ENCODE data around the gene CACNG1. TPM values are rescaled to one million over a fixed set of nuclear protein-coding genes. Genes with fewer than 3 reads are reported as not detected.

The CACNG1 gene
- total RNA-seq, 2 experiments from 2014 or later, result not detected

DNA sequence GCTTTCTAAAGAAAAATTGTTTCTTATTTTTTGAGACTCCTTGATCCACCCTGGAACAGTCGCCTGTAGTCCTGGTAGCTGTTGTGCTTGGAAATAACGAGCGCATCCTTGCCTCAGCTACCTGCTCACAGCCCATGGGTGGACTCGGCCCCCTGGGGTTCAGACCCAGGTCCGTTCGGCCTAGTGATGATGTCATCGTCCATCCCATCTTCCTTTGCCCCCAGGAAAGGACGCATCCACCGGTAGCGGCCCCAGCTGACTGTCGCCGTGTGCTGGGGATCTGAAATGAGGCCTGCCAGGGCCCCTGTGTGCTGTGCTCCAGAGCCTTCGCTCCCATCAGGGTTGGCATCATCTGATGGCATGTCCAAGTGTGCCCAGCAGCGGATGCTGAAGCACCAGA is 12.0 kb upstream of the CACNG1 start:
- TF ChIP-seq EZH2phosphoT487 (IDR thresholded peaks at IDR 0.05; ENCODE audit: borderline replicate concordance, low read depth, low read length) (no peak), CTCF (conservative IDR thresholded peaks at IDR 0.05; ENCODE audit: low read length) (no peak)
- ChIA-PET CTCF (ENCODE audit: unreplicated experiment) (no interaction called here), POLR2A (no interaction called here)
- intact Hi-C loops (cut with micrococcal nuclease; ENCODE audit: unreplicated experiment), result no loop called here
- no peak overlapping the region for H3K27ac ChIP-seq (ENCODE audit: low read depth, low read length, poor library complexity, severe bottlenecking)
- H3K4me2 ChIP-seq (ENCODE audit: low read length), result no peak overlapping the region
- no peaks in the 10 kb centered on the region for H3K9me3 ChIP-seq (ENCODE audit: low read length)
- no peaks in the 10 kb centered on the region for H4K20me1 ChIP-seq (ENCODE audit: insufficient read depth, low read length)
- H3K79me2 ChIP-seq (ENCODE audit: insufficient read depth, low read depth, low read length), result no peaks in the 10 kb centered on the region
- no peaks in the 10 kb centered on the region for H3K9me2 ChIP-seq (ENCODE audit: insufficient read depth, low read length)
- H3K36me3 ChIP-seq (ENCODE audit: insufficient read depth, low read length), result no peaks in the 10 kb centered on the region
- H3K4me1 ChIP-seq (ENCODE audit: insufficient read depth, low read length, poor library complexity, severe bottlenecking), result no peaks in the 10 kb centered on the region
- no peak overlapping the region for H3K4me3 ChIP-seq (ENCODE audit: low read depth, low read length, poor library complexity, severe bottlenecking)
- DNase-seq (ENCODE audit: low spot score), result no peak
- H2AFZ ChIP-seq (ENCODE audit: low read length), result no peak overlapping the region
- no TSS peak for BruUV-seq (replicated peaks)

- Histone ChIP-seq H3K9me3 (ENCODE audit: low read length) (no peaks in the 10 kb centered on the region), H3K4me1 (ENCODE audit: insufficient read depth, low read length, poor library complexity, severe bottlenecking) (no peaks in the 10 kb centered on the region), H3K36me3 (ENCODE audit: insufficient read depth, low read length) (no peaks in the 10 kb centered on the region), H3K9me2 (ENCODE audit: insufficient read depth, low read length) (no peaks in the 10 kb centered on the region), H3K4me3 (ENCODE audit: low read depth, low read length, poor library complexity, severe bottlenecking) (no peak overlapping the region), H3K27ac (ENCODE audit: low read depth, low read length, poor library complexity, severe bottlenecking) (no peak overlapping the region), H2AFZ (ENCODE audit: low read length) (no peak overlapping the region), H3K79me2 (ENCODE audit: insufficient read depth, low read depth, low read length) (no peaks in the 10 kb centered on the region), H4K20me1 (ENCODE audit: insufficient read depth, low read length) (no peaks in the 10 kb centered on the region), H3K4me2 (ENCODE audit: low read length) (no peak overlapping the region)
- DNase-seq (ENCODE audit: low spot score), result no peak
- BruUV-seq (replicated peaks), result no TSS peak
- TF ChIP-seq CTCF (conservative IDR thresholded peaks at IDR 0.05; ENCODE audit: low read length) (no peak), EZH2phosphoT487 (IDR thresholded peaks at IDR 0.05; ENCODE audit: borderline replicate concordance, low read depth, low read length) (no peak)
- ChIA-PET CTCF (ENCODE audit: unreplicated experiment) (no interaction called here), POLR2A (no interaction called here)
- intact Hi-C loops (cut with micrococcal nuclease; ENCODE audit: unreplicated experiment), result no loop called here
Observed at GRCh38 chr17:67032985-67033384, 11.4 kb upstream of the CACNG1 start.

DNA sequence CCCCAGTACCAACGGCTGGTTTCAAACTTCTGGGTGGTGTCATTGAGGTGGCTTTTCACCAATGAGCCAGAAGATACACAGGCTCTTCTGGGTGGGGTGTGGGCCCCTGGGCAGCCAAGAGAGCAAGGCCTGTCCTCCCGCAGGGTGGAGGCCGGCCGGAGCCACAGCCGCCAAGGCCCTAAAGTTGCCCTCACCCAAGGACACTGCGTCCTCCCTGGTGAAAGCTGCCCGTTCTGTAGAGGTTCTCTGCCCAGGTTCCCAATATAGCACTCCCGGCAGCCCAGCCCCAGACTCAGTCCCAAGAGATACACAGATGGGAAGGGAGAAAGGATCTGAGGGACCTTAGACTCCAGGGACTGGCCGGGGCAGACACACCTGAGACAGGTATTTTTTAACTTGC is 10.7 kb upstream of the CACNG1 start:
- no peak for DNase-seq (ENCODE audit: low spot score)
- BruUV-seq (replicated peaks), result no TSS peak
- no peaks in the 10 kb centered on the region for H4K20me1 ChIP-seq (ENCODE audit: insufficient read depth, low read length)
- ChIA-PET CTCF (ENCODE audit: unreplicated experiment) (no interaction called here), POLR2A (no interaction called here)
- intact Hi-C loops (cut with micrococcal nuclease; ENCODE audit: unreplicated experiment), result no loop called here
- no peaks in the 10 kb centered on the region for H3K9me2 ChIP-seq (ENCODE audit: insufficient read depth, low read length)
- H3K36me3 ChIP-seq (ENCODE audit: insufficient read depth, low read length), result no peaks in the 10 kb centered on the region
- no peak for TF ChIP-seq CTCF (conservative IDR thresholded peaks at IDR 0.05; ENCODE audit: low read length)
- no peak for TF ChIP-seq EZH2phosphoT487 (IDR thresholded peaks at IDR 0.05; ENCODE audit: borderline replicate concordance, low read depth, low read length)
- H3K4me1 ChIP-seq (ENCODE audit: insufficient read depth, low read length, poor library complexity, severe bottlenecking), result no peaks in the 10 kb centered on the region
- H2AFZ ChIP-seq (ENCODE audit: low read length), result no peak overlapping the region
- no peak overlapping the region for H3K4me2 ChIP-seq (ENCODE audit: low read length)
- no peaks in the 10 kb centered on the region for H3K79me2 ChIP-seq (ENCODE audit: insufficient read depth, low read depth, low read length)
- no peaks in the 10 kb centered on the region for H3K9me3 ChIP-seq (ENCODE audit: low read length)
- H3K27ac ChIP-seq (ENCODE audit: low read depth, low read length, poor library complexity, severe bottlenecking), result no peak overlapping the region
- H3K4me3 ChIP-seq (ENCODE audit: low read depth, low read length, poor library complexity, severe bottlenecking), result no peak overlapping the region

All from OCI-LY7 (cell line).